HepG2 (cell line): ENCODE data around the gene KIAA0930. TPM values are rescaled to one million over a fixed set of nuclear protein-coding genes. Genes with fewer than 3 reads are reported as not detected.

ENCODE experiments used
- ATAC-seq: fragments of 200-7000 bp; cut with Tn5 transposase; 3 replicates; pipeline ENCODE4 v1.9.1; 2020; ENCODE audit warnings: mild to moderate bottlenecking, moderate library complexity
- BruUV-seq: library from RNA; stranded (reverse); fragments of 400-500 nt; replicated peaks from 2 replicates; lab custom pipeline; 2021; lab: Mats Ljungman, UMichigan
- CTCF ChIA-PET: fragments of 300-600 bp; formaldehyde crosslinking; extraction: SDS; loops from one replicate; lab custom pipeline; 2021; ENCODE audit warnings: low total read pairs, inconsistent platforms, low intra/inter-chr PET ratio; lab: Yijun Ruan, JAX
- POLR2A ChIA-PET: fragments of 350-600 bp; sonication (Branson Sonifier 250); formaldehyde crosslinking; loops from one replicate; lab custom pipeline; 2020; ENCODE audit warnings: antibody characterized with exemption, inconsistent platforms; lab: Yijun Ruan, JAX
- DNase-seq: peaks from one replicate; pipeline ENCODE4 v3.0.0-alpha.2; 2015; ENCODE audit warnings: low spot score
- FAIRE-seq: peaks from 3 replicates; lab custom pipeline; 2011; peaks lifted over from hg19 to GRCh38; lab: Jason Lieb, UNC
- H2AFZ ChIP-seq: one replicate; pipeline ENCODE4 v1.6.1; 2011; ENCODE audit warnings: low read length, inconsistent platforms
- H3K27ac ChIP-seq: fragments of 300-600 bp; 3 replicates; pipeline ENCODE4 v1.8.0; 2011; ENCODE audit warnings: mixed run types, mild to moderate bottlenecking, mixed read lengths, low read length, inconsistent platforms; ENCODE audit not compliant: insufficient read depth; ENCODE audit errors: extremely low read length
- H3K27me3 ChIP-seq, 2 experiments: fragments of 200-600 bp in 1 of 2; 2 replicates in 1 of 2; 3 replicates in 1 of 2; pipeline versions ENCODE4 v1.6.0 to v1.8.0; 2011; ENCODE audit warnings: low read length in 2 of 2, mild to moderate bottlenecking in 2 of 2, moderate library complexity in 2 of 2, inconsistent platforms in 1 of 2; ENCODE audit not compliant: insufficient read depth in 2 of 2, control insufficient read depth in 1 of 2
- H3K36me3 ChIP-seq, 2 experiments: fragments of 200-600 bp in 1 of 2; replicated peaks in 1 of 2; 2 replicates in 1 of 2; 3 replicates in 1 of 2; pipeline versions ENCODE4 v1.5.1 to v1.8.0; 2011; ENCODE audit warnings: low read length in 2 of 2, inconsistent platforms in 1 of 2; ENCODE audit not compliant: insufficient read depth in 2 of 2, control insufficient read depth in 1 of 2
- H3K4me1 ChIP-seq: 2 replicates; pipeline ENCODE4 v1.5.1; 2012; ENCODE audit warnings: low read length, inconsistent platforms; ENCODE audit not compliant: insufficient read depth
- H3K4me2 ChIP-seq: 2 replicates; pipeline ENCODE4 v1.6.0; 2011; ENCODE audit warnings: low read depth, low read length, inconsistent platforms
- H3K4me3 ChIP-seq, 3 experiments: fragments of 200-600 bp in 1 of 3; sonication (generic), shearing (Covaris generic) in 1 of 3; replicated peaks in 1 of 3; 2 replicates each; pipeline ENCODE4 v1.5.1; 2011 to 2016; ENCODE audit warnings: low read length in 3 of 3, inconsistent platforms in 2 of 3, low read depth in 2 of 3, mild to moderate bottlenecking in 2 of 3, control low read depth in 1 of 3, mixed read lengths in 1 of 3; ENCODE audit not compliant: insufficient read depth in 1 of 3
- H3K79me2 ChIP-seq: one replicate; pipeline ENCODE4 v1.6.1; 2011; ENCODE audit warnings: low read length, inconsistent platforms; ENCODE audit not compliant: insufficient read depth
- H3K9ac ChIP-seq: 2 replicates; pipeline ENCODE4 v1.6.0; 2011; ENCODE audit warnings: mild to moderate bottlenecking, low read depth, low read length, inconsistent platforms; ENCODE audit not compliant: insufficient read depth
- H3K9me3 ChIP-seq: 2 replicates; pipeline ENCODE4 v1.5.1; 2012; ENCODE audit warnings: mild to moderate bottlenecking, low read length
- H4K20me1 ChIP-seq: 2 replicates; pipeline ENCODE4 v1.6.0; 2011; ENCODE audit warnings: inconsistent platforms, mild to moderate bottlenecking, low read length, moderate library complexity; ENCODE audit not compliant: insufficient read depth
- AFF4 ChIP-seq: sonication (generic); formaldehyde crosslinking; IDR thresholded peaks from 2 replicates; pipeline ENCODE4 v1.4.0; 2020; ENCODE audit warnings: missing genetic modification reagents
- BHLHE40 ChIP-seq: IDR thresholded peaks from 2 replicates; pipeline ENCODE4 v1.6.1; 2011; ENCODE audit warnings: low read length, improper control_type of control experiment
- BRCA1 ChIP-seq: sonication (generic); formaldehyde crosslinking; IDR thresholded peaks from 2 replicates; pipeline ENCODE4 v1.4.0; 2020; ENCODE audit warnings: missing genetic modification reagents
- CREBL2 ChIP-seq: sonication (generic); formaldehyde crosslinking; IDR thresholded peaks from 2 replicates; pipeline ENCODE4 v1.8.1; 2023; ENCODE audit warnings: missing genetic modification reagents, mild to moderate bottlenecking, borderline replicate concordance
- KLF13 ChIP-seq: sonication (generic); formaldehyde crosslinking; IDR thresholded peaks from 2 replicates; pipeline ENCODE4 v1.4.0; 2020; ENCODE audit warnings: mild to moderate bottlenecking, missing genetic modification reagents
- MTF1 ChIP-seq: sonication (generic); formaldehyde crosslinking; IDR thresholded peaks from 2 replicates; pipeline ENCODE4 v1.5.0; 2020; ENCODE audit warnings: missing genetic modification reagents
- NFYB ChIP-seq: sonication (generic); formaldehyde crosslinking; IDR thresholded peaks from 2 replicates; pipeline ENCODE4 v1.4.0; 2020; ENCODE audit warnings: missing genetic modification reagents
- NPAS2 ChIP-seq: sonication (generic); formaldehyde crosslinking; IDR thresholded peaks from 2 replicates; pipeline ENCODE4 v1.8.0; 2022; ENCODE audit warnings: mild to moderate bottlenecking, missing genetic modification reagents, borderline replicate concordance
- ZEB1 ChIP-seq: IDR thresholded peaks from 2 replicates; pipeline ENCODE4 v1.6.1; 2012; ENCODE audit warnings: mild to moderate bottlenecking, low read depth, inconsistent platforms; ENCODE audit not compliant: insufficient replicate concordance
- ZMYM2 ChIP-seq: sonication (generic); formaldehyde crosslinking; IDR thresholded peaks from 2 replicates; pipeline ENCODE4 v1.8.0; 2022; ENCODE audit warnings: mild to moderate bottlenecking, missing genetic modification reagents
- ZNF569 ChIP-seq: sonication (generic); formaldehyde crosslinking; IDR thresholded peaks from 2 replicates; pipeline ENCODE4 v1.5.0; 2020; ENCODE audit warnings: mild to moderate bottlenecking, missing genetic modification reagents, moderate library complexity, borderline replicate concordance
- ZNF703 ChIP-seq: sonication (generic); formaldehyde crosslinking; IDR thresholded peaks from 2 replicates; pipeline ENCODE4 v1.5.1; 2020; ENCODE audit warnings: missing genetic modification reagents, mild to moderate bottlenecking, moderate library complexity, borderline replicate concordance
- ZNF766 ChIP-seq: sonication (generic); formaldehyde crosslinking; IDR thresholded peaks from 2 replicates; pipeline ENCODE4 v1.5.0; 2020; ENCODE audit warnings: missing genetic modification reagents, borderline replicate concordance
- ZNF775 ChIP-seq: sonication (generic); formaldehyde crosslinking; IDR thresholded peaks from 2 replicates; pipeline ENCODE4 v1.4.0; 2020; ENCODE audit warnings: missing genetic modification reagents, mild to moderate bottlenecking, moderate library complexity, borderline replicate concordance
- WGBS: methylation state at CpG from one replicate; pipeline ENCODE4 v1.1.6; 2017; ENCODE audit warnings: low lambda C conversion rate; 5-methylcytosine and 5-hydroxymethylcytosine counted together
- in situ Hi-C: cut with HindIII; loops from 2 replicates; pipeline ENCODE4 v1.10.0; 2017; ENCODE audit warnings: low pct_unique_long_range_greater_than_20kb; ENCODE audit not compliant: extremely low pct_ligation_motif_present
- intact Hi-C: fragments of 100-400 bp; cut with micrococcal nuclease; formaldehyde crosslinking; loops from one replicate; pipeline ENCODE4 v1.10.0; 2022; ENCODE audit not compliant: unreplicated experiment
- polyA plus RNA-seq, 8 experiments: library from polyadenylated mRNA; depleted of rRNA in 3 of 8; stranded (reverse) in 7 of 8; unstranded in 1 of 8; fragments of >200 nt; fragmentation: Illumina TruSeq in 4 of 8; extraction: Trizol in 4 of 8; gene quantifications; 2 replicates each; pipeline versions ENCODE4 v1.2.1 to v1.2.3, GENCODE V29; 2011 to 2016; ENCODE audit warnings: low read depth in 4 of 8, missing spikeins in 1 of 8, mixed read lengths in 1 of 8; ENCODE audit not compliant: insufficient read depth in 1 of 8
- total RNA-seq, 5 experiments: library from RNA; depleted of rRNA; stranded (reverse); fragments of >200 nt; fragmentation: Illumina TruSeq; extraction: Trizol; gene quantifications; 2 replicates each; pipeline ENCODE4 v1.2.3, GENCODE V29; 2016; ENCODE audit warnings: low read depth in 1 of 5

KIAA0930 gene
- total and polyA plus RNA-seq, 2 of the 13 experiments (the other 11 are each of a cell fraction or from before 2014, with no cell fraction given) = 27.0 to 38.2 TPM

- TF ChIP-seq CREBL2 (CRISPR knock-in tag) (no peak), KLF13 (no peak), BHLHE40 (no peak), BRCA1 (CRISPR knock-in tag) (no peak), NPAS2 (CRISPR knock-in tag) (no peak), ZMYM2 (CRISPR knock-in tag) (no peak), NFYB (CRISPR knock-in tag) (no peak), ZNF775 (CRISPR knock-in tag) (no peak)
Measured at GRCh38 chr22:45207981-45208664, 32.6 kb downstream of the KIAA0930 start (continued).

DNA sequence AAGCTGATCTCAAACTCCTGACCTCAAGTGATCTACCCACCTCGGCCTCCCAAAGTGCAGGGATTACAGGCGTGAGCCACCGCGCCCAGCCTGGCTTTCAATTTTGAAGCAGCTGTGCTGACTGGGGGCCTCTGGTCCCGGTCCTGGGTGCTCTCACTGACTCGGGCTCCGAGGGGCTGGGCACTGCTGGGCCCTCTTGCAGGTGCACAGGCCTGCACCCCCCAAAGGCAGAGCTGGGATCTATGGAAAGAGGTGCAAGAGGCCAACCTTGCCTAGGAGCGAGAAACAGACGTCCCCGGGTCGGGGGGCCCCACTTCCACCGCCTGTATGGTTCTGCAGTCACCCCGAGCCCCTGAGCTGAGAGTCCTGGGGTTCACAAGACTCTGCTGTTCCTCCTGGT, 33.2 kb downstream of the KIAA0930 start:
- TF ChIP-seq ZNF569 (CRISPR knock-in tag) (no peak), ZNF766 (no peak), MTF1 (CRISPR knock-in tag) (no peak), ZNF703 (CRISPR knock-in tag) (no peak), AFF4 (CRISPR knock-in tag) (no peak), ZEB1 (no peak)
- in situ Hi-C loops = no loop called here
- H4K20me1 ChIP-seq = peaks cover 10% of the 10 kb centered on the region; the same call in 1 of the 2 replicates
- H3K27ac ChIP-seq = no peak overlapping the region
- no peak for ATAC-seq
- intact Hi-C loops = no loop called here
- H3K4me1 ChIP-seq = no peaks in the 10 kb centered on the region
- H3K4me2 ChIP-seq = no peak overlapping the region
- no peaks in the 10 kb centered on the region for H3K79me2 ChIP-seq
- no peaks in the 10 kb centered on the region for H3K27me3 ChIP-seq
- FAIRE-seq = no peak
- ChIA-PET POLR2A (interaction anchor here (1.2 kb wide), 1 partner anchor 44 kb away, joined by 3 read pairs; the partner anchor contains the start of gene NUP50), CTCF (no interaction called here)
- no peaks in the 10 kb centered on the region for H3K9me3 ChIP-seq
- DNase-seq = no peak
- no TSS peak for BruUV-seq
- H3K9ac ChIP-seq = no peak overlapping the region
- peaks cover 11 to 17% of the 10 kb centered on the region in 2 experiments; a peak in 3 of 5 replicates for H3K36me3 ChIP-seq
- H3K4me3 ChIP-seq = no peak overlapping the region
- 98% methylated on average over 9 of the region's 13 CpGs for WGBS
- no peak overlapping the region for H2AFZ ChIP-seq
